GM18502 (cell line): ENCODE data around the gene FAIM2.

Experiments used
- ATAC-seq: cut with Tn5 transposase; IDR thresholded peaks from one replicate; pipeline ENCODE4 v1.9.1; 2021; ENCODE audit warnings: mild to moderate bottlenecking; ENCODE audit not compliant: unreplicated experiment, poor library complexity

Gene FAIM2

GRCh38 chr12:49921299-49921698, 17.6 kb upstream of the FAIM2 start:
- ATAC-seq = no peak

- ATAC-seq = no peak
These were observed 17.2 kb upstream of the FAIM2 start for GRCh38 chr12:49920915-49921286.

- no peak for ATAC-seq
These were observed 16.7 kb upstream of the FAIM2 start for GRCh38 chr12:49920241-49920914.

- no peak for ATAC-seq
These were observed 14.1 kb upstream of the FAIM2 start for GRCh38 chr12:49917788-49918173.

GRCh38 chr12:49917166-49917787, 13.6 kb upstream of the FAIM2 start:
- no peak for ATAC-seq

- no peak for ATAC-seq
These were observed 12.6 kb upstream of the FAIM2 start for GRCh38 chr12:49916129-49916919.

GRCh38 chr12:49912345-49913255, 8.9 kb upstream of the FAIM2 start:
- no peak for ATAC-seq

- ATAC-seq = no peak
These were observed 7.5 kb upstream of the FAIM2 start for GRCh38 chr12:49911213-49911605.

GRCh38 chr12:49910331-49911212, 6.9 kb upstream of the FAIM2 start:
- no peak for ATAC-seq

- ATAC-seq = no peak
These were observed 6.1 kb upstream of the FAIM2 start for GRCh38 chr12:49909826-49910225.

GRCh38 chr12:49909356-49909755, 5.7 kb upstream of the FAIM2 start:
- no peak for ATAC-seq

GRCh38 chr12:49907352-49907751, 3.7 kb upstream of the FAIM2 start:
- no peak for ATAC-seq

- no peak for ATAC-seq
These were observed 2.1 kb upstream of the FAIM2 start for GRCh38 chr12:49905718-49906314.

- no peak for ATAC-seq
These were observed 901 bp upstream of the FAIM2 start for GRCh38 chr12:49904601-49905000.

- ATAC-seq = no peak
These were observed 375 bp downstream of the FAIM2 start for GRCh38 chr12:49903351-49903699.

GRCh38 chr12:49902399-49903350, 1.0 kb downstream of the FAIM2 start:
- ATAC-seq = no peak

GRCh38 chr12:49901986-49902385, 1.7 kb downstream of the FAIM2 start:
- no peak for ATAC-seq

- ATAC-seq = no peak
These were observed 2.7 kb downstream of the FAIM2 start for GRCh38 chr12:49901026-49901425.
